SH-SY5Y (cell line): ENCODE results near the gene GPRASP3.

Experiments used
- GATA2 ChIP-seq: IDR thresholded peaks from 2 replicates; pipeline ENCODE4 v1.6.1; 2011; ENCODE audit warnings: mild to moderate bottlenecking, low read depth, low read length
- GATA3 ChIP-seq: IDR thresholded peaks from 2 replicates; pipeline ENCODE4 v1.6.1; 2011; ENCODE audit warnings: low read depth, mild to moderate bottlenecking, low read length, moderate library complexity

GRCh38 chrX:102745857-102746584, 25.5 kb downstream of the GPRASP3 start:
- no peak for TF ChIP-seq GATA3
- no peak for TF ChIP-seq GATA2
